Gastrocnemius medialis (tissue), 4 donors: ENCODE results near the gene PFKFB3. TPM values are rescaled to one million over a fixed set of nuclear protein-coding genes. Genes with fewer than 3 reads are reported as not detected.

ENCODE experiments used
- ATAC-seq, 2 donors: fragments of 150-250 bp; one replicate each; pipeline ENCODE4 v1.9.1; 2016
- DNase-seq, 2 donors: peaks; one replicate each; pipeline ENCODE4 v3.0.0-alpha.2; 2019
- H3K27ac ChIP-seq, 4 donors: fragments of 200-600 bp; sonication (generic); 1 replicate in 1 of 4; 2 replicates in 3 of 4; pipeline ENCODE4 v1.5.1; 2016 to 2018; ENCODE audit warnings: mild to moderate bottlenecking in 2 of 4, moderate library complexity in 1 of 4
- H3K27me3 ChIP-seq, 3 donors: fragments of 200-600 bp; sonication (generic) in 2 of 3; 1 replicate in 1 of 3; 2 replicates in 2 of 3; pipeline versions ENCODE4 v1.5.1 to v1.6.0; 2016 to 2019; ENCODE audit warnings: mild to moderate bottlenecking in 1 of 3, moderate library complexity in 1 of 3
- H3K36me3 ChIP-seq, 2 donors: fragments of 200-600 bp; sonication (generic) in 1 of 2; one replicate each; pipeline ENCODE4 v1.5.1; 2017 to 2018
- H3K4me1 ChIP-seq, 2 donors: fragments of 200-600 bp; sonication (generic) in 1 of 2; one replicate each; pipeline ENCODE4 v1.5.1; 2016 to 2017; ENCODE audit warnings: mild to moderate bottlenecking in 2 of 2
- H3K4me3 ChIP-seq, 4 donors: fragments of 200-600 bp; sonication (generic) in 3 of 4; 1 replicate in 1 of 4; 2 replicates in 3 of 4; pipeline ENCODE4 v1.5.1; 2016 to 2019; ENCODE audit warnings: mild to moderate bottlenecking in 2 of 4
- H3K9me3 ChIP-seq, 3 donors: fragments of 200-600 bp; sonication (generic) in 2 of 3; 1 replicate in 1 of 3; 2 replicates in 2 of 3; pipeline ENCODE4 v1.5.1; 2016 to 2019
- CTCF ChIP-seq, 5 experiments: fragments of 450-650 bp in 3 of 5; fragments of 200-600 bp in 2 of 5; sonication (generic) in 2 of 5; IDR thresholded peaks in 4 of 5; conservative IDR thresholded peaks in 1 of 5; 1 replicate in 4 of 5; 2 replicates in 1 of 5; pipeline ENCODE4 v1.5.1; 2016 to 2019; ENCODE audit warnings: antibody characterized with exemption in 5 of 5, mild to moderate bottlenecking in 3 of 5, moderate library complexity in 3 of 5
- POLR2A ChIP-seq, 2 donors: fragments of 450-650 bp; IDR thresholded peaks; one replicate each; pipeline ENCODE4 v1.6.1; 2017; ENCODE audit warnings: antibody characterized with exemption in 2 of 2, mild to moderate bottlenecking in 2 of 2, moderate library complexity in 2 of 2
- in situ Hi-C, 4 donors: fragments of 200-750 bp; cut with MboI; loops; one replicate each; pipeline versions ENCODE4 v1.15.0 to v1.8.0; 2017; ENCODE audit warnings: low sequenced_read_pairs in 4 of 4
- intact Hi-C: fragments of 100-400 bp; cut with DNase I; formaldehyde crosslinking; loops from one replicate; pipeline ENCODE4 v1.15.1; 2023; ENCODE audit warnings: low total_unique reads
- total RNA-seq, 4 donors: library from RNA; depleted of rRNA; stranded (reverse); fragments of >200 nt; gene quantifications; one replicate each; pipeline versions ENCODE4 v1.1.0 to v1.2.3, GENCODE V29; 2016

Gene PFKFB3
- total RNA-seq, 4 donors from 2014 or later: 218 to 1,159 (median 337) TPM

GRCh38 chr10:6269953-6270867 is 67.5 kb downstream of the PFKFB3 start:
- no peak for TF ChIP-seq POLR2A (IDR thresholded peaks at IDR 0.05)
- TF ChIP-seq CTCF (IDR thresholded peaks at IDR 0.05 in 4 of 5, conservative IDR thresholded peaks at IDR 0.05 in 1 of 5): no peak
- in situ Hi-C loops: no loop called here
- Histone ChIP-seq H3K27me3 (no peaks in the 10 kb centered on the region), H3K9me3 (no peaks in the 10 kb centered on the region), H3K27ac (no peak overlapping the region), H3K4me3 (no peak overlapping the region), H3K4me1 (peaks cover 0 to 3% of the 10 kb centered on the region in 2 donors), H3K36me3 (no peaks in the 10 kb centered on the region)
- DNase-seq (no peak), ATAC-seq (no peak)
- intact Hi-C loops: no loop called here

GRCh38 chr10:6270951-6271350 is 68.2 kb downstream of the PFKFB3 start:
- ATAC-seq: no peak

GRCh38 chr10:6271663-6272062 is 68.9 kb downstream of the PFKFB3 start:
- no peak for DNase-seq
- intact Hi-C loops: no loop called here
- Histone ChIP-seq H3K27me3 (no peaks in the 10 kb centered on the region), H3K36me3 (no peaks in the 10 kb centered on the region), H3K9me3 (no peaks in the 10 kb centered on the region), H3K27ac (no peak overlapping the region), H3K4me1 (peaks cover 3 to 5% of the 10 kb centered on the region in 2 donors), H3K4me3 (no peak overlapping the region)
- in situ Hi-C loops: no loop called here
- TF ChIP-seq CTCF (IDR thresholded peaks at IDR 0.05 in 4 of 5, conservative IDR thresholded peaks at IDR 0.05 in 1 of 5) (no peak), POLR2A (IDR thresholded peaks at IDR 0.05) (no peak)
- ATAC-seq: no peak

More at GRCh38 chr10:6270951-6271350, 68.2 kb downstream of the PFKFB3 start:
- Histone ChIP-seq H3K27ac (no peak overlapping the region), H3K9me3 (no peaks in the 10 kb centered on the region), H3K4me1 (peaks cover 3 to 5% of the 10 kb centered on the region in 2 donors), H3K4me3 (no peak overlapping the region), H3K36me3 (no peaks in the 10 kb centered on the region), H3K27me3 (no peaks in the 10 kb centered on the region)
- in situ Hi-C loops (no loop called here), intact Hi-C loops (no loop called here)
- no peak for DNase-seq
- TF ChIP-seq CTCF (IDR thresholded peaks at IDR 0.05 in 4 of 5, conservative IDR thresholded peaks at IDR 0.05 in 1 of 5) (no peak), POLR2A (IDR thresholded peaks at IDR 0.05) (no peak)

- no peaks in the 10 kb centered on the region for H3K36me3 ChIP-seq
- intact Hi-C loops (no loop called here), in situ Hi-C loops (no loop called here)
- H3K27me3 ChIP-seq: no peaks in the 10 kb centered on the region
- ATAC-seq (no peak), DNase-seq (no peak)
- no peak overlapping the region for H3K4me3 ChIP-seq
- TF ChIP-seq POLR2A (IDR thresholded peaks at IDR 0.05) (no peak), CTCF (IDR thresholded peaks at IDR 0.05 in 4 of 5, conservative IDR thresholded peaks at IDR 0.05 in 1 of 5) (no peak)
- no peaks in the 10 kb centered on the region for H3K9me3 ChIP-seq
- H3K4me1 ChIP-seq: peaks cover 3 to 5% of the 10 kb centered on the region in 2 donors
- H3K27ac ChIP-seq: no peak overlapping the region
These were observed 69.4 kb downstream of the PFKFB3 start for GRCh38 chr10:6272126-6272525.
